HPDE6-E6E7 (cell line): ENCODE data around the gene MYLK.
A peak's percentile ranks its signal among the peaks of the same experiment; 100 is the strongest.

Experiments
- DNase-seq: peaks from one replicate; pipeline ENCODE4 v3.0.0; 2011; ENCODE audit warnings: missing footprints; ENCODE audit errors: extremely low spot score

Gene MYLK

GRCh38 chr3:123877965-123878364, 6.2 kb downstream of the MYLK start:
- DNase-seq: no peak

GRCh38 chr3:123877466-123877865, 6.7 kb downstream of the MYLK start:
- DNase-seq: no peak

GRCh38 chr3:123876858-123877257, 7.3 kb downstream of the MYLK start:
- DNase-seq: no peak

- DNase-seq: no peak
These were observed 11.5 kb downstream of the MYLK start for GRCh38 chr3:123872621-123873020.

GRCh38 chr3:123871946-123872345, 12.2 kb downstream of the MYLK start:
- DNase-seq: no peak

- peak; percentile 32 for DNase-seq
These were observed 14.1 kb downstream of the MYLK start for GRCh38 chr3:123870033-123870432.

- no peak for DNase-seq
These were observed 15.0 kb downstream of the MYLK start for GRCh38 chr3:123869165-123869564.

GRCh38 chr3:123864706-123865105, 19.4 kb downstream of the MYLK start:
- no peak for DNase-seq

- no peak for DNase-seq
These were observed 22.0 kb downstream of the MYLK start for GRCh38 chr3:123862152-123862551.

- no peak for DNase-seq
These were observed 22.9 kb downstream of the MYLK start for GRCh38 chr3:123861081-123861836.

- no peak for DNase-seq
These were observed 25.0 kb downstream of the MYLK start for GRCh38 chr3:123859177-123859576.

GRCh38 chr3:123854905-123855304, 29.2 kb downstream of the MYLK start:
- no peak for DNase-seq

- no peak for DNase-seq
These were observed 30.3 kb downstream of the MYLK start for GRCh38 chr3:123853686-123854372.

GRCh38 chr3:123847209-123847608, 36.9 kb downstream of the MYLK start:
- no peak for DNase-seq

GRCh38 chr3:123843668-123844067, 40.5 kb downstream of the MYLK start:
- DNase-seq: no peak

GRCh38 chr3:123842711-123843110, 41.4 kb downstream of the MYLK start:
- no peak for DNase-seq

- no peak for DNase-seq
These were observed 42.5 kb downstream of the MYLK start for GRCh38 chr3:123841476-123842238.

- DNase-seq: no peak
These were observed 43.2 kb downstream of the MYLK start for GRCh38 chr3:123840961-123841360.

- no peak for DNase-seq
These were observed 46.3 kb downstream of the MYLK start for GRCh38 chr3:123837858-123838257.

- DNase-seq: peak; percentile 58
These were observed 49.5 kb downstream of the MYLK start for GRCh38 chr3:123834631-123835030.

- no peak for DNase-seq
These were observed 50.7 kb downstream of the MYLK start for GRCh38 chr3:123833398-123833785.

- DNase-seq: no peak
These were observed 51.3 kb downstream of the MYLK start for GRCh38 chr3:123832692-123833397.
